ENCODE measurements around the gene FLACC1. TPM values are rescaled to one million over a fixed set of nuclear protein-coding genes. Genes with fewer than 3 reads are reported as not detected.

FLACC1 gene
- total and polyA plus RNA-seq, 2 of the 8 experiments (the other 6 are each of a cell fraction or from before 2014, with no cell fraction given): 0.58 TPM; not detected in 1

- POLR2A ChIA-PET (ENCODE audit: partially characterized antibody): no interaction called here
- Histone ChIP-seq H3K27ac (ENCODE audit: low read depth, low read length) (no peak overlapping the region), H3K9me3 (ENCODE audit: insufficient read depth in 2 of 2, low read depth in 1 of 2, low read length in 1 of 2) (peaks cover 10 to 13% of the 10 kb centered on the region in 2 experiments), H3K36me3 (ENCODE audit: control insufficient read depth in 2 of 4, insufficient read depth in 4 of 4, low read length in 3 of 4) (peaks cover 0 to 4% (median 0%) of the 10 kb centered on the region in 4 experiments; a peak in 1 of 8 replicates), H3K9ac (replicated peaks in 1 of 4; ENCODE audit: extremely low read depth in 1 of 4, low read depth in 3 of 4, low read length in 3 of 4) (no peak overlapping the region), H3K18ac (ENCODE audit: extremely low read depth, low read length) (no peak overlapping the region), H3K56ac (replicated peaks; ENCODE audit: insufficient read length, low read depth, low read length) (no peak overlapping the region), H2BK120ac (replicated peaks; ENCODE audit: low read depth, low read length) (no peak overlapping the region), H4K20me1 (replicated peaks in 1 of 2; ENCODE audit: control insufficient read depth in 1 of 2, insufficient read depth in 2 of 2, low read length in 2 of 2) (no peaks in the 10 kb centered on the region), H3K27me3 (replicated peaks in 1 of 4; ENCODE audit: control insufficient read depth in 3 of 4, extremely low read depth in 1 of 4, insufficient read depth in 3 of 4, low read length in 3 of 4) (no peaks in the 10 kb centered on the region), H3K4ac (replicated peaks; ENCODE audit: insufficient read length, low read depth, low read length) (no peak overlapping the region), H4K91ac (replicated peaks; ENCODE audit: insufficient read length, low read length) (no peak overlapping the region), H3K4me2 (ENCODE audit: insufficient read depth in 1 of 2, low read depth in 2 of 2, low read length in 2 of 2) (no peak overlapping the region), H2AK5ac (ENCODE audit: low read depth, low read length) (no peak overlapping the region), H3K4me1 (replicated peaks in 1 of 4; ENCODE audit: control insufficient read depth in 3 of 4, insufficient read depth in 4 of 4, low read length in 3 of 4) (0 out of 7 replicates have a peak, but pooled peaks cover 0 to 2% (median 0%) of the 10 kb centered on the region in 4 experiments), H2AFZ (ENCODE audit: low read length) (no peak overlapping the region), H3K14ac (ENCODE audit: insufficient read length) (no peak overlapping the region), H3K79me2 (ENCODE audit: control insufficient read depth in 1 of 2, insufficient read depth in 2 of 2, low read length in 2 of 2) (no peaks in the 10 kb centered on the region), H3K23ac (ENCODE audit: insufficient read length) (no peak overlapping the region), H2BK5ac (ENCODE audit: low read depth, low read length) (no peak overlapping the region), H2BK12ac (ENCODE audit: low read depth, low read length) (no peak overlapping the region), H2BK20ac (ENCODE audit: low read length) (no peak overlapping the region), H4K5ac (ENCODE audit: insufficient read length, low read depth, low read length) (no peak overlapping the region), H2BK15ac (ENCODE audit: low read length) (no peak overlapping the region), H3K23me2 (ENCODE audit: low read depth, low read length) (no peaks in the 10 kb centered on the region), H3K4me3 (ENCODE audit: extremely low read depth in 1 of 4, insufficient read depth in 2 of 4, low read depth in 3 of 4, low read length in 4 of 4) (no peak overlapping the region), H4K8ac (ENCODE audit: extremely low read depth, insufficient read depth, low read length) (no peak overlapping the region), H3K79me1 (ENCODE audit: low read depth, low read length) (no peaks in the 10 kb centered on the region)
- TF ChIP-seq BRCA1 (IDR thresholded peaks at IDR 0.05; ENCODE audit: low read depth, low read length) (no peak), EP300 (IDR thresholded peaks at IDR 0.05; ENCODE audit: borderline replicate concordance in 1 of 2, low read depth in 2 of 2, low read length in 2 of 2) (no peak), CBX8 (IDR thresholded peaks at IDR 0.05; ENCODE audit: borderline replicate concordance, low read depth, low read length) (no peak), GABPA (IDR thresholded peaks at IDR 0.05; ENCODE audit: borderline replicate concordance, insufficient read depth, low read length) (no peak), SIN3A (conservative IDR thresholded peaks at IDR 0.05 in 1 of 2, IDR thresholded peaks at IDR 0.05 in 1 of 2; ENCODE audit: low read depth in 1 of 2, low read length in 2 of 2) (no peak), TEAD4 (IDR thresholded peaks at IDR 0.05; ENCODE audit: low read depth, low read length) (no peak), KDM1A (IDR thresholded peaks at IDR 0.05; ENCODE audit: borderline replicate concordance, low read length) (no peak), CHD2 (IDR thresholded peaks at IDR 0.05; ENCODE audit: low read length) (no peak), RNF2 (IDR thresholded peaks at IDR 0.05; ENCODE audit: borderline replicate concordance, low read depth, low read length, missing control alignments, poor library complexity, severe bottlenecking) (no peak), NANOG (IDR thresholded peaks at IDR 0.05; ENCODE audit: insufficient read depth, low read depth, low read length, poor library complexity, severe bottlenecking) (no peak), POLR2AphosphoS5 (IDR thresholded peaks at IDR 0.05; ENCODE audit: low read depth, low read length) (no peak)
- no peak for FAIRE-seq
- no peak for DNase-seq (ENCODE audit: low read depth in 1 of 2, low spot score in 2 of 2)
- CTCF ChIA-PET (ENCODE audit: partially characterized antibody): interaction anchor here (1.5 to 4.4 kb wide), 2 partner anchors 121 to 129 kb away, joined by 3 to 40 read pairs; no protein-coding TSS in a partner anchor
These were observed 9.0 kb upstream of the FLACC1 start for GRCh38 chr2:201366146-201366545.

Data from H1 (cell line).